HEK293 (cell line): ENCODE data around the gene MMP15.

Experiments used
- CTCF ChIA-PET: fragments of 350-600 bp; formaldehyde crosslinking; extraction: SDS; loops from one replicate; lab custom pipeline; 2021; ENCODE audit warnings: antibody characterized with exemption; lab: Yijun Ruan, JAX
- POLR2A ChIA-PET: fragments of 300-600 bp; formaldehyde crosslinking; extraction: SDS; loops from one replicate; lab custom pipeline; 2020; ENCODE audit warnings: antibody characterized with exemption, inconsistent platforms; lab: Yijun Ruan, JAX
- H3K27ac ChIP-seq: fragments of 200-500 bp; sonication (Bioruptor generic); 2 replicates; pipeline ENCODE4 v1.5.1; 2014; ENCODE audit warnings: low read depth, low read length, control low read depth, inconsistent platforms; ENCODE audit errors: extremely low read depth
- H3K36me3 ChIP-seq, 2 experiments: fragments of 200-500 bp in 1 of 2; sonication (Bioruptor generic) in 1 of 2; 1 replicate in 1 of 2; 2 replicates in 1 of 2; pipeline ENCODE4 v1.5.1; 2014 to 2017; ENCODE audit warnings: inconsistent platforms in 2 of 2, low read length in 2 of 2; ENCODE audit not compliant: control insufficient read depth in 2 of 2, insufficient read depth in 1 of 2
- H3K4me1 ChIP-seq: fragments of 200-500 bp; sonication (Bioruptor generic); 2 replicates; pipeline ENCODE4 v1.5.1; 2014; ENCODE audit warnings: mild to moderate bottlenecking, low read length, inconsistent platforms; ENCODE audit not compliant: control insufficient read depth, insufficient read depth
- H3K4me3 ChIP-seq: 2 replicates; pipeline ENCODE4 v1.5.1; 2011; ENCODE audit warnings: low read depth, mild to moderate bottlenecking, control low read depth, low read length, moderate library complexity
- H3K9me3 ChIP-seq: fragments of 200-500 bp; sonication (Bioruptor generic); 2 replicates; pipeline ENCODE4 v1.5.1; 2014; ENCODE audit warnings: low read depth, low read length, inconsistent platforms; ENCODE audit not compliant: control insufficient read depth, insufficient read depth
- BCL11A ChIP-seq: fragments of 450-650 bp; formaldehyde crosslinking; IDR thresholded peaks from 2 replicates; pipeline ENCODE4 v1.5.1; 2016; ENCODE audit warnings: low read depth, missing biosample characterization, missing genetic modification characterization
- GLI4 ChIP-seq: fragments of 450-650 bp; formaldehyde crosslinking; IDR thresholded peaks from 2 replicates; pipeline ENCODE4 v1.5.1; 2016; ENCODE audit warnings: missing biosample characterization, missing genetic modification characterization
- HOXA7 ChIP-seq: sonication (generic); formaldehyde crosslinking; IDR thresholded peaks from 2 replicates; pipeline ENCODE4 v1.8.1; 2022; ENCODE audit warnings: missing genetic modification reagents, borderline replicate concordance
- INSM2 ChIP-seq: fragments of 450-650 bp; formaldehyde crosslinking; IDR thresholded peaks from 2 replicates; pipeline ENCODE4 v1.5.1; 2016; ENCODE audit warnings: missing biosample characterization, missing genetic modification characterization
- OVOL3 ChIP-seq: fragments of 450-650 bp; formaldehyde crosslinking; IDR thresholded peaks from 2 replicates; pipeline ENCODE4 v1.5.1; 2016; ENCODE audit warnings: missing biosample characterization, missing genetic modification characterization
- PRDM2 ChIP-seq: fragments of 450-650 bp; formaldehyde crosslinking; IDR thresholded peaks from 2 replicates; pipeline ENCODE4 v1.5.1; 2016; ENCODE audit warnings: missing biosample characterization, missing genetic modification characterization, borderline replicate concordance
- SALL2 ChIP-seq: fragments of 450-650 bp; formaldehyde crosslinking; IDR thresholded peaks from 2 replicates; pipeline ENCODE4 v1.5.0; 2017; ENCODE audit warnings: missing biosample characterization, mild to moderate bottlenecking, missing genetic modification characterization, borderline replicate concordance
- ZBTB20 ChIP-seq: fragments of 450-650 bp; formaldehyde crosslinking; IDR thresholded peaks from 2 replicates; pipeline ENCODE4 v1.5.1; 2016; ENCODE audit warnings: missing biosample characterization, missing genetic modification characterization
- ZNF148 ChIP-seq: fragments of 450-650 bp; formaldehyde crosslinking; IDR thresholded peaks from 2 replicates; pipeline ENCODE4 v1.5.0; 2017; ENCODE audit warnings: missing biosample characterization, missing genetic modification characterization, borderline replicate concordance
- ZNF174 ChIP-seq: fragments of 450-650 bp; formaldehyde crosslinking; IDR thresholded peaks from 2 replicates; pipeline ENCODE4 v1.5.0; 2017; ENCODE audit warnings: missing biosample characterization, mild to moderate bottlenecking, missing genetic modification characterization
- ZNF19 ChIP-seq: fragments of 450-650 bp; formaldehyde crosslinking; IDR thresholded peaks from 2 replicates; pipeline ENCODE4; 2016; ENCODE audit warnings: missing biosample characterization, missing genetic modification characterization, low read depth
- ZNF341 ChIP-seq: fragments of 450-650 bp; formaldehyde crosslinking; IDR thresholded peaks from 2 replicates; pipeline ENCODE4; 2016; ENCODE audit warnings: low read depth, missing biosample characterization, missing genetic modification characterization
- ZNF488 ChIP-seq: fragments of 450-650 bp; formaldehyde crosslinking; IDR thresholded peaks from 2 replicates; pipeline ENCODE4 v1.5.1; 2016; ENCODE audit warnings: missing biosample characterization, missing genetic modification characterization
- ZNF518A ChIP-seq: fragments of 450-650 bp; formaldehyde crosslinking; conservative IDR thresholded peaks from 2 replicates; pipeline ENCODE4 v1.5.1; 2016; ENCODE audit warnings: low read depth, missing biosample characterization, missing genetic modification characterization
- ZNF530 ChIP-seq: fragments of 450-650 bp; formaldehyde crosslinking; IDR thresholded peaks from 2 replicates; pipeline ENCODE4 v1.5.1; 2016; ENCODE audit warnings: low read depth, missing biosample characterization, missing genetic modification characterization
- ZNF571 ChIP-seq: fragments of 450-650 bp; formaldehyde crosslinking; IDR thresholded peaks from 2 replicates; pipeline ENCODE4 v1.5.0; 2017; ENCODE audit warnings: missing biosample characterization, missing genetic modification characterization
- ZNF776 ChIP-seq: fragments of 450-650 bp; formaldehyde crosslinking; IDR thresholded peaks from 2 replicates; pipeline ENCODE4 v1.5.0; 2017; ENCODE audit warnings: missing biosample characterization, missing genetic modification characterization, borderline replicate concordance

Gene MMP15

GRCh38 chr16:58029410-58029809, 3.9 kb downstream of the MMP15 start:
- no peak overlapping the region for H3K4me3 ChIP-seq
- ChIA-PET POLR2A (interaction anchor here (0.7 kb wide), 1 partner anchor 100 kb away, joined by 4 read pairs; the partner anchor contains the start of gene CFAP20), CTCF (interaction anchor here (3.1 kb wide), 1 partner anchor 92 kb away, joined by 15 read pairs; no protein-coding TSS in a partner anchor)
- H3K4me1 ChIP-seq: peaks cover 3% of the 10 kb centered on the region; the same call in 1 of the 2 replicates
- H3K27ac ChIP-seq: no peak overlapping the region
- TF ChIP-seq PRDM2 (tag by site-specific recombination) (no peak), ZNF571 (tag by site-specific recombination) (no peak), ZNF776 (tag by site-specific recombination) (no peak), SALL2 (no peak), ZNF488 (tag by site-specific recombination) (no peak), BCL11A (tag by site-specific recombination) (no peak), ZNF19 (tag by site-specific recombination) (no peak), ZNF341 (tag by site-specific recombination) (no peak)
- H3K36me3 ChIP-seq: no peaks in the 10 kb centered on the region
- H3K9me3 ChIP-seq: no peaks in the 10 kb centered on the region

- Histone ChIP-seq H3K9me3 (no peaks in the 10 kb centered on the region), H3K4me1 (no peaks in the 10 kb centered on the region), H3K27ac (no peak overlapping the region), H3K4me3 (no peak overlapping the region), H3K36me3 (no peaks in the 10 kb centered on the region)
- POLR2A ChIA-PET: no interaction called here
- CTCF ChIA-PET: interaction anchor here (3.1 kb wide), 1 partner anchor 91 kb away, joined by 15 read pairs; no protein-coding TSS in a partner anchor
- TF ChIP-seq OVOL3 (no peak), INSM2 (tag by site-specific recombination) (no peak), HOXA7 (no peak), ZNF518A (no peak), ZNF530 (tag by site-specific recombination) (no peak), ZNF174 (tag by site-specific recombination) (no peak), GLI4 (tag by site-specific recombination) (no peak), ZNF148 (tag by site-specific recombination) (no peak), ZBTB20 (tag by site-specific recombination) (no peak)
Observed at GRCh38 chr16:58030136-58030840, 4.7 kb downstream of the MMP15 start.
